ACC112 (cell line): ENCODE results near the gene FAM180A.
"Not testable (repeated sequence)": the region's sequence is repeated elsewhere in the genome, so short reads cannot be mapped to it uniquely, and the experiment has no call there.

Experiments used
- H2AFZ ChIP-seq: fragments of 200-600 bp; sonication (generic); one replicate; pipeline ENCODE4 v1.6.0; 2017; ENCODE audit warnings: antibody characterized with exemption, low read length; ENCODE audit not compliant: unreplicated experiment
- H3K27ac ChIP-seq: fragments of 200-600 bp; sonication (generic); 2 replicates; pipeline ENCODE4 v1.5.1; 2014; ENCODE audit warnings: low read depth, mild to moderate bottlenecking, antibody characterized with exemption, low read length, moderate library complexity
- H3K27me3 ChIP-seq: fragments of 200-600 bp; sonication (generic); 2 replicates; pipeline ENCODE4 v1.6.1; 2014; ENCODE audit warnings: mild to moderate bottlenecking, antibody characterized with exemption, low read length, moderate library complexity, mixed read lengths; ENCODE audit not compliant: insufficient read depth
- H3K36me3 ChIP-seq: fragments of 200-600 bp; sonication (generic); 2 replicates; pipeline ENCODE4 v1.6.1; 2016; ENCODE audit warnings: mild to moderate bottlenecking, antibody characterized with exemption, low read length, moderate library complexity, mixed read lengths; ENCODE audit not compliant: insufficient read depth
- H3K4me1 ChIP-seq: fragments of 200-600 bp; sonication (generic); one replicate; pipeline ENCODE4 v1.6.1; 2016; ENCODE audit warnings: low read length, mixed read lengths; ENCODE audit not compliant: insufficient read depth, unreplicated experiment, control insufficient read depth
- H3K4me3 ChIP-seq: fragments of 200-600 bp; sonication (generic); 2 replicates; pipeline ENCODE4 v1.5.1; 2014; ENCODE audit warnings: mild to moderate bottlenecking, low read depth, low read length
- H3K79me2 ChIP-seq: fragments of 200-600 bp; sonication (generic); one replicate; pipeline ENCODE4 v1.6.0; 2016; ENCODE audit warnings: low read length; ENCODE audit not compliant: control insufficient read depth, unreplicated experiment, insufficient read depth

Gene FAM180A

DNA sequence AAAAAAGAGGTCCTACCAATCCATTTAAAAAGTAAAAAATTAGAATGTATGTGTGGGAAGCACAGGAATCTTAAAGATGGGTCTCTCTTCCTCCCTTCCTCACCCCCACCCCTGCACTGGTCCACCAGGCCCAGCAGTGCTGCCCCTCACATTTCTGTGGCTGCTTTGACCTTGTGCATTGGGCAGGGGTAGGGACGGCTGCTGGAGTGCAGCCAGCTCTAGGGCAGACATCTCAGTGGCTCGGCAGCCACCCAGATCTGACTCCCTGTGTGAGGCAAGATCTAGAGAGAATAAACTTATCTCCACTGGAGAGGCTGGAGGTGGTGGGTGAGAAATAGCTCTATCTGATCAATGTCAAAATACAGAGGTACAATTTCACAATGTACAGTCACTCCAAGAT is 6.7 kb downstream of the FAM180A start:
- Histone ChIP-seq H3K4me3 (no peak overlapping the region), H3K27me3 (no peaks in the 10 kb centered on the region), H3K4me1 (peaks cover 42% of the 10 kb centered on the region), H3K27ac (no peak overlapping the region), H3K36me3 (no peaks in the 10 kb centered on the region), H2AFZ (no peak overlapping the region), H3K79me2 (no peaks in the 10 kb centered on the region)

DNA sequence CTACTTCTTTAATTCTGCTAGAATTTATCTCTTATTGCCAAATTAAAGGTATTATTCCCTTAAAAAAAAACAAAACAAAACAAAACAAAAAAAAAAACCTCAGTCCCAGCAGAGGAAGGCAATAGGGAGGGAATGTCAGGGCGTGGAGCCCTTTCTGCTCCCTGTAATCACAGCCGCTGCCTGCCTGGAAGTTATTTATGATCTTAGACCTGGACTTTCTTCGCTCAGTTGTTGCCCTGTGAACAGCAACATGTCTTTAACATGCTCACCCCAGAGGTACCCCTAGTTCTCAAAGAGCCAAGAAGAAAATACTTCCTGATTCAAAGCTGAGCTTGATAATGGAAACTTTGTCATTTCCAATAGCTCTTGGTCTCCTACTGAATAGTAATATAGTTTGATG is 7.7 kb downstream of the FAM180A start:
- H3K27ac ChIP-seq: no peak overlapping the region
- H3K4me1 ChIP-seq: peaks cover 36% of the 10 kb centered on the region
- no peaks in the 10 kb centered on the region for H3K27me3 ChIP-seq
- H3K36me3 ChIP-seq: no peaks in the 10 kb centered on the region
- H3K79me2 ChIP-seq: no peaks in the 10 kb centered on the region
- H3K4me3 ChIP-seq: no peak overlapping the region
- no peak overlapping the region for H2AFZ ChIP-seq

DNA sequence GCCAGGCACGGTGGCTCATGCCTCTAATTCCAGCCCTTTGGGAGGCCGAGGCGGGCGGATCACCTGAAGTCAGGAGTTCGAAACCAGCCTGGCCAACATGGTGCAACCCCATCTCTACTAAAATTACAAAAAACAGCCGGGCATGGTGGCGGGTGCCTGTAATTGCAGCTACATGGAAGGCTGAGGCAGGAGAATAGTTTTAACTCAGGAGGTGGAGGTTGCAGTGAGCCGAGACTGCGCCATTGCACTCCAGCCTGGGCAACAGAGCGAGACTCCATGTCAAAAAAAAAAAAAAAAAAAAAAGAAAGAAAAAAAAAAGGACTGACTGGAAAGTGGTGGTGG is 11.3 kb downstream of the FAM180A start:
- not testable (repeated sequence) for H3K4me1 ChIP-seq, H3K27me3 ChIP-seq, H3K36me3 ChIP-seq, H3K79me2 ChIP-seq, H2AFZ ChIP-seq, H3K4me3 ChIP-seq, H3K27ac ChIP-seq

DNA sequence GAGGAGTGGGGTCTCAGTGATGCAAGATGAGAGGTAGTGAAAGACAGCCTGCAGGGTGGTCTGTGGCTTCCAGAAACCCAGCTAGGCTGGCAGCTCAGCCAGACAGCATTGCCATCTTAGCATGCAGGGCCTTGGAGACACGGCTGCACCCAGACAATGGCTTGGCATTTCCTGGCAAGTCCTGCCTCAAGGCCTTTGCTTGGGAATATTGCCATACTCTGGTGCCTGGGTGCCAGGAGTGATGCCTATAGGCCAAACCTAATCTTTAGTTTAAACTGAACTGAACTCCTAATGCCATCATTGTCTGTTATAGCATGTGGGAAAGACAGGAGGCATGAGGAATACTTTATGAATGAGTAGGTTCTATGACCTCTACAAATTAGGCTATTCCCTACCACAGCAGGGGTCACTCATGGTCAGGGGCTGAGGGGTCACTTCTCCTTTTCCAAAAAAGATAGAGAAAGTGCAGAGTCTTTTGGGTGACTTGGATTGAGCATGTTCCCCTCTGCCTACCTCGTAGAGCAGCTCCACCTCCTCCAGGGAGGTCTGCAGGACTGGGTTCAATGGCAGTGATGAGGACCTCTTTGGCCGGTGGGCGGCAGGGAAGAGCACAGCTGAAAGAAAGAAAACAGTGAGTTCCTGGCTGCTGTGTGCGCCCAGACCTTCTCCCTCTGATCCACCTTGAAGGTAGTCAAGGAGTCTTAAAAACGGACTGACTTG is 11.9 kb downstream of the FAM180A start:
- Histone ChIP-seq H2AFZ (no peak overlapping the region), H3K27ac (no peak overlapping the region), H3K36me3 (peaks cover 2% of the 10 kb centered on the region; the same call in 1 of the 2 replicates), H3K4me1 (no peaks in the 10 kb centered on the region), H3K4me3 (no peak overlapping the region), H3K27me3 (no peaks in the 10 kb centered on the region), H3K79me2 (no peaks in the 10 kb centered on the region)

DNA sequence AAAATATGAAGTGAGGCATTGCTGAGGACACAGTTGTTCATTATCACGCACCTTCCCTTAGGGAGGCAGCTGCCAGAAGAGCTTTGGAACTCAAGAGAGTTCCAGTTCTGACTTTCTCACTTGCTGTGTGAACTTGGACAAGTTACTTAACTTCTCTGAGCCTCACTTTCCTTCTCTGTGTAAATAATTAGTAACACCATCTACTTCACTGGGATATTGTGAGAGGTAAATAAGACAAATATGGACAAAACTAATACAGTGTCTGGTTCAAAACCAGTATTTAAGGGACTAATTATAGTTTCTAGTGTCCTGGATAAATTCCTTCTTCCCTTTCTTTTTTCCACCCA is 14.3 kb downstream of the FAM180A start:
- Histone ChIP-seq H3K27me3 (no peaks in the 10 kb centered on the region), H3K4me3 (no peak overlapping the region), H3K36me3 (peaks cover 2% of the 10 kb centered on the region; the same call in 1 of the 2 replicates), H3K4me1 (no peaks in the 10 kb centered on the region), H2AFZ (no peak overlapping the region), H3K27ac (no peak overlapping the region), H3K79me2 (no peaks in the 10 kb centered on the region)

DNA sequence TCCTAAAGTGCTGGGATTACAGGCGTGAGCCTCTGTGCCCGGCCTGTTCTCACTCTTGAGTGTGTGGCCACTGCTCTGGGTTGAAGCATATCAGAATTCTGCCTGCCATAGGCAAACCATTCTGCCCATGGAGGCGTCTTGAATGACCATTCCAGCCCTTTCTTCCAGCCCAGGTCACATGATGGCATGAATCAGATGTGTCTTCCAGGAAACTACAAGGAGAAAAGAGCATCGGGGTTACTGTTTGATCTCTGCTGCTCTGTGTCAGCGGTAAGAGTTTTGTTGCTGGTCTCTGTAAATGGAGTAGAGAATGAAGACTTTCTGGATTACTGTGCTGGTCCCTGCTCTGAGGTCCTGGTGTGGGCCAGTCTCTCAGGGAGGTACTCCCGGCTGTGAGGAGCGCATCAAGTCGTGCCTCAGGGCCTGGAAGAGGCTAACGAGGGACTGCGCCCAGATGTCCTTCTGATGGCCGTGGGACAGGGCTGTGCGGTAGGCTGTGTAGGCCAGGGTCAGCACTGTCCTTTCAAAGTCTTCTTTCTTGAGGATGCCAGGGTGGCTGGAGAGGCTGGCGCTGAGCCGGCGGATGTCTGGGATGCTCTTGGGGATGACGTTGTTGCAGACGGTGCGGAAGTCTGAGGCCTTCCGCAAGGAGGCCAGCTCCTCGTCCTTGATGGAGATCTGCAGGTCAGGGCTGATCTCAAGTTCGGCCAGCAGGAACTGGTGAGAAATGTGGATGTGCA is 14.8 kb downstream of the FAM180A start:
- Histone ChIP-seq H3K4me3 (no peak overlapping the region), H3K27me3 (no peaks in the 10 kb centered on the region), H3K36me3 (peaks cover 2% of the 10 kb centered on the region; the same call in 1 of the 2 replicates), H3K4me1 (no peaks in the 10 kb centered on the region), H3K27ac (no peak overlapping the region), H3K79me2 (no peaks in the 10 kb centered on the region), H2AFZ (no peak overlapping the region)

DNA sequence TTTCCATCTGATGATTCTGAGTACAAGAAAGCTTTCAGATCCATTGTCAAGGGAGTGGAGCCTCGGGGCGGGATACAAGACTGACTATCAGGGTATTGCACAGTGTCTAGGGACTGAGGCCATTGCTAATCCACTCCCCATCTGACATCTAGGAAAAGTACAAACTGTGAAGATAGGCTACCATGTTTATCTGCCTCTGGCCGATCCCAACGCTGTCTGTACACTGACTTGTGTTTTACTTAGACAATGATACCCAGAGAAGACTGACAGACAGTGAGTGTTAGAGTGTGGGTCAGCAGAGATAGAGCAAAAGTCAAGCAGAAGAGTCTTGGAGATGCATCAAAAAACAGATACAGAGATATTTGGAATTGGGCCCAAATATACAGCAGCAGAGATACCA is 17.5 kb downstream of the FAM180A start:
- H3K27me3 ChIP-seq: no peaks in the 10 kb centered on the region
- H2AFZ ChIP-seq: no peak overlapping the region

DNA sequence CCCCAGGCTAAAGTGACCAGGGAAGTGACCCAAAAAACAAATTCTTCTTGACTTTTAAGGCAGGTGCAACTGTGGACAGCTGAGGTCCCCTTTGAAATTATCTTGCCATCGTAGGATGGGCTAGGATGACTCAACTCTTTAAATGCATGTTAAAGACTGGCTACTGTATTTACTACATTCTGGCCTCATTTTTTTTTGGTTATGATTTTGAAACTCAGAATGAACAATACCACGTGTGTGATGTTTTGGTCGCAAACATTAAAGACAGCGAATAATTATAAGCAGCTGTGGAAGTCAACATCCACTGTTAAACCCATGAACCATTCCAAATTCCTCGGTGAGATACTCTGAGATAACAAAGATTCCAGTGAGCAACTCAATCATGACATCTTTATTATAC is 19.4 kb downstream of the FAM180A start:
- H3K27me3 ChIP-seq: no peaks in the 10 kb centered on the region

More for the DNA sequence above, 17.5 kb downstream of the FAM180A start:
- no peak overlapping the region for H3K4me3 ChIP-seq
- no peak overlapping the region for H3K27ac ChIP-seq
- no peaks in the 10 kb centered on the region for H3K79me2 ChIP-seq
- no peaks in the 10 kb centered on the region for H3K4me1 ChIP-seq
- H3K36me3 ChIP-seq: peaks cover 2% of the 10 kb centered on the region; the same call in 1 of the 2 replicates

DNA sequence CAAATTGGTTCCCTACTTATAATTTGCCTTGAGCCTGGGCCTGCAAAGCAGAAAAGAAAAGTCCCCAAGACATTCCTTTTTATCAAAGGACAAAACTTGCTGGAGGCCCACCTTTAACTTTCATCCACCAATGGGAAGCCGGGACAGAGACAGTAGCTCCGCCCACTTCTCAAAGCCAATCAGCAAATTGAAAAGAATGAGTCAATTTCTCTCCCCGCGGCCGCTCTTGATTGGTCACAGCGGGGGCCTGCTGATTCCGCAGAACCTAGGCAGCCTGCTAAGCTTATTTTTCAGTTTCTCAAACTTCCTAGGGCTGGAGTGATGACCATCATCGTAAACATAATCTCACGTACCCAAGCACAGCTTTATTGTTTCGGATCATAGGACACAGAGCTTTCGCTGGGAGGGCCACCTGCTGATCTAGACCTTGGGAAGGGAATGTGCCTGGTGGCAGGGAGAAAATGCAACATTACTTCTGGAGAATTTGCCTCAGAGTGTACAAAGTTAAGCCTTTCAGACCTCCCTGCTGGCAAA is 20.4 kb downstream of the FAM180A start, which contains the start of gene SLC13A4:
TSS of gene SLC13A4 (minus strand) at position 51 of the 534 bp plus-strand sequence. CDS start 690 bp downstream, outside the sequence.
- Histone ChIP-seq H2AFZ (no peak within 1 kb of the TSS), H3K4me1 (no peaks in the 10 kb centered on the region)

More for the DNA sequence above, 19.4 kb downstream of the FAM180A start:
- H3K4me1 ChIP-seq: no peaks in the 10 kb centered on the region
- no peak overlapping the region for H3K4me3 ChIP-seq
- no peak overlapping the region for H2AFZ ChIP-seq
- no peak overlapping the region for H3K27ac ChIP-seq
- no peaks in the 10 kb centered on the region for H3K79me2 ChIP-seq
- peaks cover 2% of the 10 kb centered on the region; the same call in 1 of the 2 replicates for H3K36me3 ChIP-seq

DNA sequence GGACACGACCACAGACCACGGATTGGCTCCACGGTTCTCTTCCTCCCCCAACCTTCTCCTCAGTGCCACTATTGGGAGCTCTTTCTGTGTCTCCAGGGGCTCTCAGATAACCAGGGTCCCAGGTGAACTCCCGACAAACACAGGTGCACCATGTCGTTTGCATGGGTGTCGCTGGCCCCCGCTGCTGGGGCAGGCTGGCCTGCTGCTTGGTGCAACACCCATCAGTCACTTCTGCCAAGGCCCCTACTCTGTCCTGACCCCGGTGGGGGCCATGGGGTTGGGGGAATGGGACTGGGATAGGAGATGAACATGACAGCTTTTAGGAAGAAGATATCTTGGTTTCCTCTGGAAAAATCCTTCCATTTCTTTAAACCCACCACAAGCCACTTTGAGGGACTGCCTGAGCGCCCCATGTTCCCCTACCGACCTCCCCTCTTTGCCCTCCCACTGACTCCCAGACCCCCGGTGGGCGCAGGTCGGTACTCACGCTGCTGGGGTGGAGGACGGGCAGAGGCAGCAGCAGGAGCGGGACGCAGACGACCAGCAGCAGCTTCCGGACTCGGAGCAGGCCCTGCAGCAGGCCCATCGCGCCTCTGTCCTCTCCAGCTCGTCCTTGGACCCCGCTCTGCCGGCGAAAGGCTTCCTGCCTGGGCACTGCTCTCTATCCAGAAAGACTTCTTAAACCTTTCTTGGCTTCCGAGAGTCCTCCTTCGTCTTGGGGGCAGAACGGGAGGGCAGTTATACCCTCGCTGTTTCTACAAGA is 21.5 kb downstream of the FAM180A start:
- Histone ChIP-seq H3K4me3 (no peak overlapping the region), H3K27ac (no peak overlapping the region), H3K27me3 (no peaks in the 10 kb centered on the region), H3K4me1 (no peaks in the 10 kb centered on the region), H3K79me2 (no peaks in the 10 kb centered on the region), H2AFZ (no peak overlapping the region), H3K36me3 (no peaks in the 10 kb centered on the region)

More for the DNA sequence above, 20.4 kb downstream of the FAM180A start, which contains the start of gene SLC13A4:
- Histone ChIP-seq H3K27me3 (no peaks in the 10 kb centered on the region), H3K36me3 (no peaks in the 10 kb centered on the region), H3K27ac (no peak within 1 kb of the TSS), H3K79me2 (no peaks in the 10 kb centered on the region), H3K4me3 (no peak within 1 kb of the TSS)
